G401 (cell line): Measurements from ENCODE around the gene ARFGEF3. TPM values are rescaled to one million over a fixed set of nuclear protein-coding genes. Genes with fewer than 3 reads are reported as not detected.

Experiments used
- DNase-seq: peaks from one replicate; pipeline ENCODE4 v3.0.0-alpha.2; 2015; ENCODE audit warnings: low spot score
- in situ Hi-C: cut with HindIII; loops from 2 replicates; pipeline ENCODE4 v1.10.0; 2016; ENCODE audit warnings: low sequenced_read_pairs, mixed read lengths
- total RNA-seq: library from RNA; depleted of rRNA; stranded (reverse); fragments of >200 nt; shearing (Covaris generic); gene quantifications from 2 replicates; pipeline ENCODE4 v1.2.3, GENCODE V29; 2014

ARFGEF3 gene
- total RNA-seq, 1 experiment from 2014 or later, result not detected

DNA sequence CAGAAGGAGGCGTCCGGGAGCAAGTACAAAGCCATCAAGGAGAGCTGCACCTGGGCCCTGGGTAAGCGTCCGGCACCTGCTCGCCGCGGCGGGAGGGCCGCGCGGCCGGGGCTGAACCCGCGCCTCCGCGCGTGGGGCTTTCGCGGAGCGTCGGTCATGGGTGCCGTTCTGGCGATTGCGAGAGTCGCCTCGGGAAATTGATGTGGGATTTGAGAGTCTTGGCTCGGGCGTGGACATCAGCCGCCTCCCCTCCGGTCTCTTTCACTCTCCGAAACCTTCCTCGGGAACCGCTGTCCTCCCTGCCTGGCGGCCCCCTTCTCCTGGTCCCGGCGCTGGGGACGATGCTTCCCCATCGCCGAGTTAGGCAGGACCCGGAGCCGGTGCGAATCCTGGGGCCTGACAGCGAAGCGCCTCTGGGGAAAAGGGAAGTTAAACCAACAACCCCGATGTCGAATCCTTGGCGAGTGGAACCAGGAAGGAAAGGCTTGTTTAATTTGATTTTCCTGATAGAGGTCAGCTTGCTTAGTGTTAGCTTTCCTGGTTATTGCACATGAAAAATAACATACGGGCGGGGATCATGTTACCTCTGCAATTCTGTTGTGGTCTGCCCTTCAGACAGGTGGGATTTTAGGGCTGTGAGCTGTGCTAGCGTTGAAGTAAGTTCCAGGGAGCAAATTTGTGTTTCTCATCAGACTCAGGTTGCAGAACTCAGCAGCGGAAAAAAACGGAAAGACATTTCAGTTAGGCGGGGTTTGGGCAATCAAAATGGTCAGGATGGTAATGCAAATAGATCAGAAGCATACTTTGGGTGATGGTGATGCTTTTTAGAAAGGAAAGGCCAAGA is 594 bp downstream of the ARFGEF3 start:
- DNase-seq, result peak; percentile 60
- in situ Hi-C loops, result no loop called here

DNA sequence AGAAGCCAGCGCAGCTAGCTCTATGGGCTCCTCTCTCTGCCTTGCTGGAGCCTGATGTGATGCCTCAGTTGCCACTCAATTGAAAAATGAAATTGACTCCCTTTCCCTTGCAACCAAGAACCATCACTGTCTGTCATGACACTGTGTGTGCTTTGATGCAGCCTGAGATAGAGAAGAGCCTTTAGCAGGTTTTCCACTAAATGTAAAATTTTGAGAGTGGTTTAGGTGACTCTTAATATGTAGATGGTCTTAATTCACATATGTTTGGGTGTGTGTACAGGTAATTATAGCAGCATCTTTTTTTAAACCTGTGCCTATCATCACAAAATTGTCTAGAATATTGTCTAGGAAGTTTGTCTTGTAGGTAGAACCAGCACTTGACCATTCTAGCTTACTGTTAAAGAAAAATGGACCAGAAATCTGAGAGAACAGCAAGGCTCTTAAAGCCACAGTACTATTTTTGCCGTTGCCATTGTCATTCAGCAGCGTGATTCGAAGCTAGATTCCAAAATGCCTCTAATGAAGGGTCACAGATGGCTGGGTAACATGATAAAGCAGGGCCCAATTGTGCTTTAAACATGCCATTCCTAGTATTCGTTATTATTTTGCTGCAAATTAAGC is 1.3 kb downstream of the ARFGEF3 start:
- DNase-seq, result peak; percentile 62
- in situ Hi-C loops, result no loop called here

DNA sequence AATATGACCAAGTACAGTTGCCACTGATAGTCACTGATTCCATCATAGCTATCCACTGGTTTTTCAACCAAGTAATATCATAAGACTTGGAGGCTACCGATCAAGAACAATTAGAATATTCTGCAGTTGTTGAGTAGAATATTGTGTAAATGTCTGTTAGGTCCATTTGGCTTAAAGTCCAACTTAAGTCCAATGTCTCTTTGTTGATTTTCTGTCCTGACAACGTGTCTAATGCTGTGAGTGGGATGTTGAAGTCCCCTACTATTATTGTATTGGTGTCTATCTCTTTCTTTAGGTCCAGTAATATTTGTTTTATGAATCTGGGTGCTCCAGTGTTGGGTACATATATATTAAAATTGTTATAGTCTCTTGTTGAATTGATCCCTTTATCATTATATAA is 13.9 kb downstream of the ARFGEF3 start:
- no peak for DNase-seq

DNA sequence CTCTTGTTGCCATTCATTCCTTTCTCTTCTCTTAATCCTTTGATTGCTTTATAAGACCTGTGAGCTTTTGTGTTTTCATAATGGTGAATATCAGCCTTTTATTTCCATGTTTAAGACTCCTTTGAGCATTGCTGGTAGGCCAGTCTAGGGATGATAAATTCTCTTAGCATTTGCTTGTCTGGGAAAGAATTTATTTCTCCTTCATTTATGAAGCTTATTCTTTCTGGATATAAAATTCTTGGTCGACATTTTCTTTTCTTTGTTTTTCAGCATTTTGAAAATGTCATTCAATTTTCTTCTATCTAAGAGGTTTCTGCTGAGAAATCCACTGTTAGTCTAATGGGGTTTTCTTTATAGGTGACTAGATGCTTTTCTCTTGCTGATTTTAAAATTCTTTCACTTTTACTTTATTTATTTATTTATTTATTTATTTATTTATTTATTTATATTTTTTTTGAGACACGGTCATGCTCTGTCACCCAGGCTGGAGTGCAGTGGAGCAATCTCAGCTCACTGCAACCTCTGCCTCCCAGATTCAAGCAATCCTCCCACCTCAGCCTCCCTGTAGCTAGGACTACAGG is 15.0 kb downstream of the ARFGEF3 start:
- in situ Hi-C loops, result no loop called here
- no peak for DNase-seq

More for the DNA sequence above, 13.9 kb downstream of the ARFGEF3 start:
- in situ Hi-C loops, result no loop called here

DNA sequence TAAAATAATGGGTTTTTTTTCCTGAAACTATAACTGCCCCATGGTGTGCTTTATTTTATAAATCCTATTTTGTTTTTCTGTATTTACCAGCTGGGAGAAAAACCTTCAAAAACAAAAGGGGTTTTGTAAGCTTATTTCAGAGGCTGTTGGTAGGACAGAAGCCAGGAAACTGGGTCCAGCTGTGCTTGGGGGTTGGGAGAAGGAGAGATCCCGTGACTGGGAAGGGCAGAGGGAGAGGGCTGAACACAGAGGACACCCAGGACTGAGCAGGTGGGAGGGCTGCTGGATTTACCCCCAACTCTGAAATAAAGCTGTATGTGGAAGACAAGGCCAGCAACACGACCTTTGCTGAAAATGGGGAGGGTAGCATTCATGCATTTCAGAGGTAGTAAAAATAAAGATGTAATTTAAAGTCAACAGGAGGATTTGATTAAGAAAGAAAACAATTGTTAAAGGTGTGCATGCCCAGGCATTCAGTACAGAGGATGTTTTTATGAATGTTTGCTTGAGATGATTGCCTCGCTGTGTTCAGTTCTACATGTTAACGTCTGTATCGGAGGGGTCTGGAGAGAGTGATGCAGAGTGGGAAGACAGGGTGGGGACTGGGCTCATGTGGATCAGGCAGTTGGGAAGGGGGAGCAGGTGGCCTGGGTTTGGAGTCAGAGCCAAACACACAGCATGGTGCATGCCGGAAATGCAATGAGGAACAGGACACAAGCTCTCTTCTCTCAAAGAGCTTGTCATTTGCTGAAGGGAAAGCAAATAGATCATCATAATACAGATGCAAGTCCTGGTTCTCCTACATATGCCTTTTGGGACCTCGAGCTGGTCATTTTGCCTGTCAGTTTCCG is 21.4 kb downstream of the ARFGEF3 start:
- DNase-seq, result peak; percentile 74
- in situ Hi-C loops, result no loop called here

DNA sequence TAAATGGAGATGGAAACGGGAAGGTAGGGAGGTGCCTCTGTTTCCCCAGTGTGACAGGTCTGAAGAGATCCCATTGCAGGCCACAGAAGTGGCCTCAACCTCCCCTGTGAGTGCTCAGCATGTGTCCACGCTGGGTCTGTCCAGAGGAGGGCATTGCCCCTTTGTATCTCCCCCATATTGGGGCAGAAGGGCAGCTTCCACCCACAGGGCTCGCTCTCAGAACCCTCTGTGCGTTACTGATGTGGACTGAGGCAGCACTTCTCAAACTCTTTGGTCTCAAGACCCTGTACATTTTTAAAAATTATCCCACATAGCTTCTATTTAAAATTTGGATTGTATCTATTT is 22.0 kb downstream of the ARFGEF3 start:
- in situ Hi-C loops, result no loop called here
- DNase-seq, result no peak

DNA sequence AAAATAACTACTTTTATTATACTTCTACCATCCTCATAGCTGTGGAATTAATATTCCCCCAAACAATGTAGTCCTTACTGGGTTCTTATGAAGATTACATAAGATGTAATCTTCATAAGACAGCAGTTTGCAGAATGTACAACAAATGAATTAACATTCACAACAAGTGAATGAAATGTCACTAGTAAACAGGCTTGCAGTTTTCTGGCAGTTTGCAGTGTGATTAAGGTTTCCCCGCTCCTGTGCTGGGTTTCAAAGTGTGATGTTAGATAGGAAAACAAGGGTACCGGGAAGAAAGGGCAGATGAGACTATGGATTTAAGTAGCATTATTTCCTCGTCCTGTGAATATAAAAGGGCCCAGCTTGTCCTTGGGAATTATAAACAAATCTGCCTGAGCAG is 22.5 kb downstream of the ARFGEF3 start:
- no peak for DNase-seq
- in situ Hi-C loops, result no loop called here

DNA sequence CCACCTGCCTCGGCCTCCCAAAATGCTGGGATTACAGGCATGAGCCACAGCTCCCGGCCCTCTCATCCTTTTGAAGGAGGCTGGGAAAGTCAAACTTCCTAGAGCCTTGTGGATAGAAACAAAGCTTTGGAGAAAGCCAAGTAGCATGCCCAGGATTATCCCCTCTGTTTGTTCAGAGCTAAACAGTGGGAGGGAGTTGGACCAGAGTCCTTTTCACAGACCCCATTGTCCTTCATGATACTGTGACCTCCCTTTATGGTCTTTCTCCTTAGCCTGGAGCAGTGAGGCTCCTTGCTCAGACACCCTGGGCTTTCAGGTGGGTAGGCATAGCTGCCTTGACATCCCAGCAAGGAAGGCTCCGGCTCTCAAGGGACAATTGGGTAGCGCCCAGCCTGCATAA is 25.4 kb downstream of the ARFGEF3 start:
- in situ Hi-C loops, result no loop called here
- no peak for DNase-seq

DNA sequence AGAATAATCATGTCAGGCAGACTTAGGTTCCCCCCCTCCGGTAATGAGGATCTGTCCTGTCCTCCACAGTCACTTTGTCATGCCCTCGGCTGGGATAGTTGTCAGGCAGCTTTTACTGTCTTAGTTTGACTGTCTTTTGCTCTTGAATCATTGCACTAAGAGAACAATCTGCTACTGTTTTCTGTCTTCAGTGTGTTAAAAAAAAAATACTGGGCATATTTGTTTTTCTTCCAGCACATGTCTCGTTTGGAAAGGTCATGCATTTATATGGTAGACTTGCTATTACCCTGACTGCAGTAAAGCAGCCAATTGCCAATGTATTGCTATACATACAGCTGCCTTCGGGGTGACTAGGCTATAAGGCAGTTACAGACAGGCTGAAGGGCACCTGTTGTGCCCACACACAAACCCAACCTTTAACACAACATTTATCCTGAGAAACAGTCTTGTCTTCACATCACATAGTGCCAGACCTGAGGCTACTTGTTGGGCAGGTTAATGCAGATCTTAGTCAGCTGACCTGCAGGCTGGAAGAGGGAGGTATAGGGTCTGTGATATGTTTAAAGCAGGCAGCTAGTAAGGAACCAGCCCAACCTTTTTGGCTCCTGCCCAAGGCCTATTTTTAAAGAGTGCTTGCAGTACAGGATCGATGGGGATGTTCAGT is 26.7 kb downstream of the ARFGEF3 start:
- in situ Hi-C loops, result no loop called here
- no peak for DNase-seq

DNA sequence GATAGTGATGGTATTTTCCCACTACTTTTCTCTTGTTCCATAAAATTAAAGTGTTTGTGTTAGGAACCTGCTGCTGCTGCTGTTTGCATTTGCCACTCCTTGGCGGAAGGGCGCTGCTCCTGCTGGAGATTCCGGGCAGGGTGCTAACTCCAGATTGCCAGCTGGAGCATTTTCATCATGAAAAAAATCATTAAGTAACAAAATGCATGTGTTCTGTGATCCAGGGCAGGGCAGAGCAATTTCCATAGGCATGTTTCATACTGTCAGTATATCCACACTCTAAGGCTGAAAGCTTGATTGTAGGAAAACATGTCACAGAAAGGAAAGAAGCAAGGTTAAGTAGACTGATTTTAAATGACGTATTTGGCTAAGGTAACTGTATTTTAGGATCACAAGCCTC is 32.5 kb downstream of the ARFGEF3 start:
- in situ Hi-C loops, result no loop called here
- DNase-seq, result peak; percentile 84

DNA sequence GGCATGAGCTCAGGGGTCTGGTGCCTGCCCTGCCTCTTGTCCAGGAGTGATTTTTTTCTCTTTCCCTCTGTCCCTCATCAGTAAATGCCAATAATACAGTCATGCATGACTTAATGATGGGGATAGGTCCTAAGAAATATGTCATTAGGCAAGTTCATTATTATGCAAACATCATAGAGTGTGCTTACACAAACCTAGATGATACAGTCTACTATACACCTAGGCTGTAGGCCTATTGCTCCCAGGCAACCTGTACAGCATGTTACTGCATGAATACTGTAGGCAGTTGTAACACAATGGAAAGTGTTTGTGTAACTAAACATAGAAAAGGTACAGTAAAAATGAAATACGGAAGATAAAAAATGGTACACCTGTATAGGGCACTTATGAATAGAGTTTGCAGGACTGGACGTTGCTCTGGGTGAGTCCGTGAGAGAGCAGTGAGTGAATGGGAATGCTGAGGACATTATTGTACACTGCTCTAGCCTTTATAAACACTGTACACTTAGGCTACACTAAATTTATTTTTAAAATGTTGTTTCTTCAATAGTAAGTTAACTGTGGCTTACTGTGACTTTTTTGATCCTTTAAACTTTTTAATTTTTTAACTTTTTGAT is 34.5 kb downstream of the ARFGEF3 start:
- in situ Hi-C loops, result no loop called here
- DNase-seq, result no peak

DNA sequence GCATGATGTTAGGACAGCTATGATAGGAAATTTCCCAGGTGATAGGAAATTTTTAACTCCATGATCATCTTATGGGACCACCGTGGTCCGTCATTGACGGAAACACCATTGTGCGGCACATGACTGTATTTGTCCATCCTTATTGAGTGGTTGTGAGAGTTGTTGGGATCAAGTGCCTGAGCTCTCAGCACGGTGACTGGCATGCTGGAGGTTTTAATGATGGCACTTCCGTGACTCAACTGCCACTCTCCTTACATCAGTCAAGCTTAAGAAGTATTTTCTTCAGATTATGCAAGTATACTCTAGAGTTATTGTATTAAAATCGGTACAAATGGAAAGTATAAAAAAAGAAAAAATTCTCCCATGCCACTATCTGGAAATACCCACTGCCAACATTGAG is 35.8 kb downstream of the ARFGEF3 start:
- in situ Hi-C loops, result no loop called here

DNA sequence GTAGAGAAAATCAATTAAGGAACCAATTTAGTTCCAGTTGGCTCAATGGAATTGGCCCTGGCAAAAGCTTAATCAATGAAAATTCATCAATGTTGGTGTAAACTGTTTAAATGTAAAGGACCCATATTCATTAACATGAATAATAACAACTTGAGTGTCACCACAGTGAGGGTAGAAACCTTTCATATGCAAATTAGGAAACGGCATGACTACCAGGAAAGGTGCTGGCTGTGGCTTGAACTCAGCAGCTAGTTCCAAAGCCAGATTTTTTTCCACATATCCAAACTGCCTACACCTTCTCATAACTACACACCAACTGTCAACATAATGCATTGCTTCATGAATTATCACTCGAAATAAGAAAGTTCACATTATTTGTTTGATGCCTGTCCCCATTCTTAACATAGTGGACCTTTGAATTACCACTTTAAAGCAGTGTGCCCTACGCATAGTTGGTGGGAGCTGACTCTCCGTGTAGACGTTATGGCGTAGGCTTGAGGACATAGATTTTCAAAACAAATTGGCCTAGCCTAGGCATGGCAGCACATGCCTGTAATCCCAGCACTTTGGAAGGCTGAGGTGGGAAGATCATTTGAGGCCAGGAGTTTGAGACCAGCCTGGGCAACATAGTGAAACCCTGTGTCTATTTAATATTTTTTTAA is 36.8 kb downstream of the ARFGEF3 start:
- in situ Hi-C loops, result no loop called here
- no peak for DNase-seq

More for the DNA sequence above, 35.8 kb downstream of the ARFGEF3 start:
- no peak for DNase-seq

DNA sequence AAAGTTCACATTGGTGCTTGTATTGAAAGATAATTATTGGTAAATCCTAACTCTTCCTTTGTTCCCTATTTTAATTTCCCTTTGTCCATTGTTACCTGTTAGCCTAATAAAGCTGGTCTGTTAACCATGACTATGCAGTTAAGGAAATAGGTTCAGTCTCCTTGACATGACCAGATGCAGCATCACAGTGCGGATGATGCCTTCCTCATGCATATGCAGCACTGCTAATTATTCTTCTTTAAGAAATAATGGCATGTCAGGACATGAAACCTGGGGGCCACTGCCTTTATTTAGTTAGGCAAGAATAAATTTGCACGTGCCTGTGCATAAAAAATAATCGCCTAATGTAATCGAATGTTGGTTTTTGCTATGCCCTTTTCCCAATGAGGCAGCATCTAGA is 40.1 kb downstream of the ARFGEF3 start:
- in situ Hi-C loops, result no loop called here

DNA sequence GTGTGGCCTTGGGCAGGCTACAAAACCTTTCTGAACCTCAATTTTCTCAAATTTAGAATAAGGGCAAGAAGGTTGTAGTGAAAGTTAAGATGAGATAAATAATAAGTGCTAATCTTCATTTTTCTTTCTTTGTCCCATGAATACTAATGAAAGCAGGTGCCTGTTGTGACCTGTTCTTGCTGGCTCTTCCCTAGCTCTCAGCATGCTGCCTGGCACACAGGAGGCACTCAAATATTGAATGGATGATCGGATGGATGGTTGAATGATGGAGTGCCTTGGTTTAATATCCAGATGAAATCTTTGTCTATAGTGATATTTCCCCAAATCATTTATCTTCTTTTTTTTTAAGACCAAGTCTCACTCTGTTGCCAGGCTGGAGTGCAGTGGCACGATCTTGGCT is 41.6 kb downstream of the ARFGEF3 start:
- peak; percentile 71 for DNase-seq
- in situ Hi-C loops, result no loop called here

More for the DNA sequence above, 40.1 kb downstream of the ARFGEF3 start:
- no peak for DNase-seq

DNA sequence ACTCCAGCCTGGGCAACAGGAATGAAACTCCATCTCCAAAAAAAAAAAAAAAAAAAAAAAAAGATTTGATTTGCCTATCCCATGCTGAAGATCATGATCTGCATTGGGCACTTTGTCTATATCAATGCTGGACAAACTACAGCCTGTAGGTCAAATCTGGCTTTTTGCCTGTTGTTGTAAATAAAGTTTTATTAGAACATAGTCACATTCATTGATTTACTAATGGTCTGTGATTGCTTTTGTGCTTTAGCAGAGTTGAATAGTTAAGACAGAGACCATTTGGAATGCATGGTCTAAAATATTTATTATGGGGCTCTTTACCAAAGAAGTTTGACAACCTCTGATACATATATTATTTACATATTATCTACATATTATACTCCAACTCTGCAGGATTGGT is 42.6 kb downstream of the ARFGEF3 start:
- DNase-seq, result no peak
- in situ Hi-C loops, result no loop called here

DNA sequence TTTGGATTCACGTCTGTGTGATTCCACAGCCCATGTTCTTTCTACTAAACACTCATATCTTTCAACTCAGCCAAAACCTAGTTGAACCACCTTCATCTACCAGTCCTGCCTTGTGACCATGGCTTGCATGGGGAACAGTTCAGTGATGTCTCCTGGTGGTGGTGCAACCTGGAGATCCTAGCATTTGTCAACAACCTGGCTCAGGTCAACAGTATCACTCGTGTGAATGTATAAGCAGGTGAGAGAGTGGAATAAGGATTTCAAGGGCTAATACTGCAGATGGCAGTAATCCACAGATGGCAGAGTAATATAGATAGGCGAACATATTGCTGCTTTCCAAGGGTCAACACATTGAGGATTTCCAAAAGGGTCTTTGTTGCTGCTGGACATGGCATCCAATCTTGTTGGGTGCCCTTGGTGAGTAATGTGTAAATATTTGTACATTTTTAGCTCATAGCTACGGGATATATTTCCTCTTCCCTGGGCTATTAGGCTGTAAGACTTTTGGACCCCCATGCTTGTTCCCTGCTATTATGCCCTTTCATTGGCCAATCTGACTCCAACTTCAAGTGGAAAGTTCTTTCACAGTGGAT is 43.1 kb downstream of the ARFGEF3 start:
- in situ Hi-C loops, result no loop called here
- no peak for DNase-seq
